ENCODE data around the gene BTN1A1. TPM values are rescaled to one million over a fixed set of nuclear protein-coding genes. Genes with fewer than 3 reads are reported as not detected.

The BTN1A1 gene
- total and polyA plus RNA-seq, 9 of the 15 experiments (the other 6 are each of a cell fraction or from before 2014, with no cell fraction given): 0.01 to 0.15 (median 0.06) TPM; not detected in 4

DNA sequence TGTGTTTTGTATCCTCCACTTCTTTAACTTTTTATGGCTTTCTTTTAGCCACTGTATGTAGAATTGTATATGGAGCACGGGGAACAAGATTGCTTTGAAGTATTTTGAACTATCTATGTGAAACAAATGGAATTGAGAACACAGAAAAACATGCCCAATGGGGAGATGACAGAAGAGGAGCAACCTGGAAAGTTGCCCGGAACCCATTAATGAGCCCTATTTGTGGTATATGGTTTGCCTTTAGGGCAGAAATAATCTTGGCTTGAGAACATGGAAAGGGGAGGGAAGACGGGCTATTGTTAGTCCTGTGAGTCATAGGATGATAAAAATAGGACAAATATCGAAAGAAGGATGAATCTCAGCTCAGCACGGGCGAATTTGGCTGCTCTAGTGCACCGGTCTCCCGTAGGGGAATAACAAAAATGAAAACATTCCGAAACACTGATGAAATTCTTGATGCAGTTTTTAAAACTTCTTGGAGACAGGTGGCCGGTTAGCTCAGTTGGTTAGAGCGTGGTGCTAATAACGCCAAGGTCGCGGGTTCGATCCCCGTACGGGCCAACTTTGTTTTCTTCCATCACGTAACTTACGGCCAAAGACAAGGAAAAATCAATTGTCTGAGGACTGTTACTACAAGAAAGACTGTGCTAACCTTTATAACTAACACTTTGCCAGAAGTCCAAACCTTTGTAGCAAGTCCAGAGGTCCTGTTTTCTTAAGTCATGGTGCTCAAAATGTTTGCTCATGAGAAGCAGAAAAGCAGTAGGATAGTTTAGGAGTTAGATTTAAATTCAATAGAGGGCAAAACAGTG is 53.7 kb downstream of the BTN1A1 start (continued):
- TF ChIP-seq, protein P1, sequence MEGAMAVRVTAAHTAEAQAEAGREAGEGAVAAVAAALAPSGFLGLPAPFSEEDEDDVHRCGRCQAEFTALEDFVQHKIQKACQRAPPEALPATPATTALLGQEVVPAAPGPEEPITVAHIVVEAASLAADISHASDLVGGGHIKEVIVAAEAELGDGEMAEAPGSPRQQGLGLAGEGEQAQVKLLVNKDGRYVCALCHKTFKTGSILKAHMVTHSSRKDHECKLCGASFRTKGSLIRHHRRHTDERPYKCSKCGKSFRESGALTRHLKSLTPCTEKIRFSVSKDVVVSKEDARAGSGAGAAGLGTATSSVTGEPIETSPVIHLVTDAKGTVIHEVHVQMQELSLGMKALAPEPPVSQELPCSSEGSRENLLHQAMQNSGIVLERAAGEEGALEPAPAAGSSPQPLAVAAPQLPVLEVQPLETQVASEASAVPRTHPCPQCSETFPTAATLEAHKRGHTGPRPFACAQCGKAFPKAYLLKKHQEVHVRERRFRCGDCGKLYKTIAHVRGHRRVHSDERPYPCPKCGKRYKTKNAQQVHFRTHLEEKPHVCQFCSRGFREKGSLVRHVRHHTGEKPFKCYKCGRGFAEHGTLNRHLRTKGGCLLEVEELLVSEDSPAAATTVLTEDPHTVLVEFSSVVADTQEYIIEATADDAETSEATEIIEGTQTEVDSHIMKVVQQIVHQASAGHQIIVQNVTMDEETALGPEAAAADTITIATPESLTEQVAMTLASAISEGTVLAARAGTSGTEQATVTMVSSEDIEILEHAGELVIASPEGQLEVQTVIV (CRISPR knock-in tag; IDR thresholded peaks at IDR 0.05; ENCODE audit: borderline replicate concordance): no peak
- TF ChIP-seq MEF2A (IDR thresholded peaks at IDR 0.05; ENCODE audit: control insufficient read depth, low read depth, low read length) (peak; percentile 85), MAFF (IDR thresholded peaks at IDR 0.05; ENCODE audit: low read length) (no peak), POU5F1 (IDR thresholded peaks at IDR 0.05; ENCODE audit: borderline replicate concordance, low read depth, low read length, partially characterized antibody) (peak; percentile 76), NFRKB (IDR thresholded peaks at IDR 0.05; ENCODE audit: low read depth) (peak; percentile 32; the same call in 1 of the 2 replicates), RFX1 (IDR thresholded peaks at IDR 0.05) (0 out of 2 replicates have a peak, but pooled peaks have one; percentile 22), SPI1 (IDR thresholded peaks at IDR 0.05; ENCODE audit: borderline replicate concordance, low read depth, low read length) (no peak), ZNF668 (CRISPR knock-in tag; IDR thresholded peaks at IDR 0.05) (no peak), RAD51 (IDR thresholded peaks at IDR 0.05; ENCODE audit: borderline replicate concordance, low read depth) (peak; percentile 26; the same call in 1 of the 2 replicates), ZNF586 (CRISPR knock-in tag; conservative IDR thresholded peaks at IDR 0.05) (no peak), CBFB (CRISPR knock-in tag; IDR thresholded peaks at IDR 0.05) (no peak), BCL6 (CRISPR knock-in tag; IDR thresholded peaks at IDR 0.05) (no peak), NCOA6 (IDR thresholded peaks at IDR 0.05) (no peak), DNMT1 (IDR thresholded peaks at IDR 0.05) (no peak), MBD2 (IDR thresholded peaks at IDR 0.05; ENCODE audit: borderline replicate concordance, low read depth) (no peak), ZNF785 (CRISPR knock-in tag; IDR thresholded peaks at IDR 0.05) (no peak), SMAD1 (IDR thresholded peaks at IDR 0.05; ENCODE audit: low read depth, low read length, partially characterized antibody) (peak; percentile 38), NBN (IDR thresholded peaks at IDR 0.05; ENCODE audit: low read depth) (peak; percentile 57), CCNT2 (IDR thresholded peaks at IDR 0.05; ENCODE audit: borderline replicate concordance, extremely low read depth, insufficient read length, low read depth, low read length) (no peak), ZC3H8 (IDR thresholded peaks at IDR 0.05) (0 out of 2 replicates have a peak, but pooled peaks have one; percentile 75), MTA1 (IDR thresholded peaks at IDR 0.05; ENCODE audit: borderline replicate concordance) (peak; percentile 57; the same call in 1 of the 2 replicates), CBFA2T3 (IDR thresholded peaks at IDR 0.05) (no peak; the same call in 1 of the 2 replicates), PHB2 (IDR thresholded peaks at IDR 0.05; ENCODE audit: low read depth) (no peak), ZNF23 (CRISPR knock-in tag; IDR thresholded peaks at IDR 0.05) (no peak), MEIS2 (IDR thresholded peaks at IDR 0.05; ENCODE audit: partially characterized antibody) (no peak), NR2C1 (IDR thresholded peaks at IDR 0.05) (0 out of 2 replicates have a peak, but pooled peaks have one; percentile 11), NR2C1 (tag; IDR thresholded peaks at IDR 0.05) (no peak)
- TF ChIP-seq, protein P2, sequence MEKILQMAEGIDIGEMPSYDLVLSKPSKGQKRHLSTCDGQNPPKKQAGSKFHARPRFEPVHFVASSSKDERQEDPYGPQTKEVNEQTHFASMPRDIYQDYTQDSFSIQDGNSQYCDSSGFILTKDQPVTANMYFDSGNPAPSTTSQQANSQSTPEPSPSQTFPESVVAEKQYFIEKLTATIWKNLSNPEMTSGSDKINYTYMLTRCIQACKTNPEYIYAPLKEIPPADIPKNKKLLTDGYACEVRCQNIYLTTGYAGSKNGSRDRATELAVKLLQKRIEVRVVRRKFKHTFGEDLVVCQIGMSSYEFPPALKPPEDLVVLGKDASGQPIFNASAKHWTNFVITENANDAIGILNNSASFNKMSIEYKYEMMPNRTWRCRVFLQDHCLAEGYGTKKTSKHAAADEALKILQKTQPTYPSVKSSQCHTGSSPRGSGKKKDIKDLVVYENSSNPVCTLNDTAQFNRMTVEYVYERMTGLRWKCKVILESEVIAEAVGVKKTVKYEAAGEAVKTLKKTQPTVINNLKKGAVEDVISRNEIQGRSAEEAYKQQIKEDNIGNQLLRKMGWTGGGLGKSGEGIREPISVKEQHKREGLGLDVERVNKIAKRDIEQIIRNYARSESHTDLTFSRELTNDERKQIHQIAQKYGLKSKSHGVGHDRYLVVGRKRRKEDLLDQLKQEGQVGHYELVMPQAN (IDR thresholded peaks at IDR 0.05; ENCODE audit: borderline replicate concordance): 0 out of 2 replicates have a peak, but pooled peaks have one; percentile 26
